ENCODE results near the gene WFIKKN2. TPM values are rescaled to one million over a fixed set of nuclear protein-coding genes. Genes with fewer than 3 reads are reported as not detected.

The WFIKKN2 gene
- total and polyA plus RNA-seq, 2 of the 13 experiments (the other 11 are each of a cell fraction or from before 2014, with no cell fraction given): not detected

DNA sequence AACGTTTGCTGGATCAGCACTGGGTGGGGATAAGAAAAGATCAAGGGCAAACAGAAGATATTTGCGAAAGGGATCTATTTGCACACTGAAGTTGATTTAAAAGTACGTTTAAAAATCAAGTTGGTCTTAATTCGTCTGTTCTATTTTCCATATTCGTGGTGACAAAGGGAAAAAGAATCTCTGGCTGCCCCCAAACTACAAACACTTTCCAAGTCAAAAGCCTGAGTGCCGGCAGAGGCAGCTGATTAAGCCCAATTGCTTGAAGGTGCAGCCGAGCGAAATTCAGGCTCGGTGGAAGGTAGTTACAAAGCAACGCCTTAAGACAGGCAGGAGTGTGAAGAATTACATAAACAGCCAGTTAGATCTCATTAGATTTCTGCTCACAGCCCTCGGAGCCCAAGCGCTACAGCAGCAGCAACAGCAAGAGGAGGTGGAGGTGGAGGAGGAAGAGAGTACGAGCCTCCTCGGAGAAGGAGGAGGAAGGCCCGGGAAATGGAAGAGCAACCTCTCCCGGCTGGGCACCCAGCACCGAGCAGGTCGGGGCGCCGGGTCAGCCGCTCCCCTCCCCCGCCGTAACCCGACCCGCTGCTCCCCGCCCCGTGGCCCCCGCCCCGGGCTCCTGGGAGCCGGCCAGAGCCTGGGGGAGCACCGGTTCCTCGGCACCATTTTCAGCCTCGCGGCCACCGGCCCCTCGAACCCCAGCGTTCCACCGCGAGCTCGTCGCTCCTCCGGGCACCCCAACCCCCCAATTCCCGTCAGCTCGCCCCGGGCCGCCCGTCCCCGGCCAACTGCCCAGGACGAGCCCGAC, 29.9 kb downstream of the WFIKKN2 start (continued):
- 0 out of 2 replicates have a peak, but pooled peaks have one; percentile 53 for TF ChIP-seq IRX3 (CRISPR knock-in tag; IDR thresholded peaks at IDR 0.05; ENCODE audit: borderline replicate concordance, low read depth)
- TF ChIP-seq NAIF1 (CRISPR knock-in tag; IDR thresholded peaks at IDR 0.05; ENCODE audit: borderline replicate concordance): no peak
- peak; percentile 54; the same call in 1 of the 2 replicates for TF ChIP-seq SIX1 (CRISPR knock-in tag; IDR thresholded peaks at IDR 0.05; ENCODE audit: borderline replicate concordance)
- TF ChIP-seq ERF (CRISPR knock-in tag; IDR thresholded peaks at IDR 0.05): peak; percentile 49; the same call in 1 of the 2 replicates
- no peak for TF ChIP-seq ZNF143 (CRISPR knock-in tag; IDR thresholded peaks at IDR 0.05)
- TF ChIP-seq, protein P1, sequence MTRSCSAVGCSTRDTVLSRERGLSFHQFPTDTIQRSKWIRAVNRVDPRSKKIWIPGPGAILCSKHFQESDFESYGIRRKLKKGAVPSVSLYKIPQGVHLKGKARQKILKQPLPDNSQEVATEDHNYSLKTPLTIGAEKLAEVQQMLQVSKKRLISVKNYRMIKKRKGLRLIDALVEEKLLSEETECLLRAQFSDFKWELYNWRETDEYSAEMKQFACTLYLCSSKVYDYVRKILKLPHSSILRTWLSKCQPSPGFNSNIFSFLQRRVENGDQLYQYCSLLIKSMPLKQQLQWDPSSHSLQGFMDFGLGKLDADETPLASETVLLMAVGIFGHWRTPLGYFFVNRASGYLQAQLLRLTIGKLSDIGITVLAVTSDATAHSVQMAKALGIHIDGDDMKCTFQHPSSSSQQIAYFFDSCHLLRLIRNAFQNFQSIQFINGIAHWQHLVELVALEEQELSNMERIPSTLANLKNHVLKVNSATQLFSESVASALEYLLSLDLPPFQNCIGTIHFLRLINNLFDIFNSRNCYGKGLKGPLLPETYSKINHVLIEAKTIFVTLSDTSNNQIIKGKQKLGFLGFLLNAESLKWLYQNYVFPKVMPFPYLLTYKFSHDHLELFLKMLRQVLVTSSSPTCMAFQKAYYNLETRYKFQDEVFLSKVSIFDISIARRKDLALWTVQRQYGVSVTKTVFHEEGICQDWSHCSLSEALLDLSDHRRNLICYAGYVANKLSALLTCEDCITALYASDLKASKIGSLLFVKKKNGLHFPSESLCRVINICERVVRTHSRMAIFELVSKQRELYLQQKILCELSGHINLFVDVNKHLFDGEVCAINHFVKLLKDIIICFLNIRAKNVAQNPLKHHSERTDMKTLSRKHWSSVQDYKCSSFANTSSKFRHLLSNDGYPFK (CRISPR knock-in tag; IDR thresholded peaks at IDR 0.05; ENCODE audit: borderline replicate concordance): no peak
- TF ChIP-seq ZSCAN9 (CRISPR knock-in tag; IDR thresholded peaks at IDR 0.05; ENCODE audit: borderline replicate concordance): 0 out of 2 replicates have a peak, but pooled peaks have one; percentile 21
- TF ChIP-seq HDAC6 (IDR thresholded peaks at IDR 0.05; ENCODE audit: low read depth, low read length): no peak
- TF ChIP-seq, protein P2, sequence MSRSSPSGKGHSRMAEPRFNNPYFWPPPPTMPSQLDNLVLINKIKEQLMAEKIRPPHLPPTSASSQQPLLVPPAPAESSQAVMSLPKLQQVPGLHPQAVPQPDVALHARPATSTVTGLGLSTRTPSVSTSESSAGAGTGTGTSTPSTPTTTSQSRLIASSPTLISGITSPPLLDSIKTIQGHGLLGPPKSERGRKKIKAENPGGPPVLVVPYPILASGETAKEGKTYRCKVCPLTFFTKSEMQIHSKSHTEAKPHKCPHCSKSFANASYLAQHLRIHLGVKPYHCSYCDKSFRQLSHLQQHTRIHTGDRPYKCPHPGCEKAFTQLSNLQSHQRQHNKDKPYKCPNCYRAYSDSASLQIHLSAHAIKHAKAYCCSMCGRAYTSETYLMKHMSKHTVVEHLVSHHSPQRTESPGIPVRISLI (CRISPR knock-in tag; IDR thresholded peaks at IDR 0.05; ENCODE audit: borderline replicate concordance): no peak
- TF ChIP-seq ZNF367 (CRISPR knock-in tag; IDR thresholded peaks at IDR 0.05; ENCODE audit: borderline replicate concordance): peak; percentile 86; the same call in 1 of the 2 replicates
- peak; percentile 47; the same call in 1 of the 2 replicates for TF ChIP-seq TARDBP (CRISPR knock-in tag; IDR thresholded peaks at IDR 0.05)
- TF ChIP-seq RBM39 (IDR thresholded peaks at IDR 0.05; ENCODE audit: low read depth, low read length, poor library complexity, severe bottlenecking): peak; percentile 21
- peak; percentile 82 for TF ChIP-seq HNF4A (CRISPR knock-in tag; IDR thresholded peaks at IDR 0.05)
- TF ChIP-seq ZFYVE20 (CRISPR knock-in tag; IDR thresholded peaks at IDR 0.05; ENCODE audit: borderline replicate concordance, low read depth): no peak
- TF ChIP-seq REL (CRISPR knock-in tag; conservative IDR thresholded peaks at IDR 0.05): 0 out of 2 replicates have a peak, but pooled peaks have one; percentile 39
- no peak; the same call in 1 of the 2 replicates for TF ChIP-seq BORCS8-MEF2B (CRISPR knock-in tag; IDR thresholded peaks at IDR 0.05)
- TF ChIP-seq KDM2A (CRISPR knock-in tag; IDR thresholded peaks at IDR 0.05; ENCODE audit: borderline replicate concordance, low read depth): no peak
- peak; percentile 68 for TF ChIP-seq KMT2B (CRISPR knock-in tag; IDR thresholded peaks at IDR 0.05)
- no peak for TF ChIP-seq SP4 (CRISPR knock-in tag; IDR thresholded peaks at IDR 0.05)
- TF ChIP-seq, protein P3, sequence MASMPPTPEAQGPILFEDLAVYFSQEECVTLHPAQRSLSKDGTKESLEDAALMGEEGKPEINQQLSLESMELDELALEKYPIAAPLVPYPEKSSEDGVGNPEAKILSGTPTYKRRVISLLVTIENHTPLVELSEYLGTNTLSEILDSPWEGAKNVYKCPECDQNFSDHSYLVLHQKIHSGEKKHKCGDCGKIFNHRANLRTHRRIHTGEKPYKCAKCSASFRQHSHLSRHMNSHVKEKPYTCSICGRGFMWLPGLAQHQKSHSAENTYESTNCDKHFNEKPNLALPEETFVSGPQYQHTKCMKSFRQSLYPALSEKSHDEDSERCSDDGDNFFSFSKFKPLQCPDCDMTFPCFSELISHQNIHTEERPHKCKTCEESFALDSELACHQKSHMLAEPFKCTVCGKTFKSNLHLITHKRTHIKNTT (CRISPR knock-in tag; IDR thresholded peaks at IDR 0.05): no peak
- TF ChIP-seq, protein P4, sequence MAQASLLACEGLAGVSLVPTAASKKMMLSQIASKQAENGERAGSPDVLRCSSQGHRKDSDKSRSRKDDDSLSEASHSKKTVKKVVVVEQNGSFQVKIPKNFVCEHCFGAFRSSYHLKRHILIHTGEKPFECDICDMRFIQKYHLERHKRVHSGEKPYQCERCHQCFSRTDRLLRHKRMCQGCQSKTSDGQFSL (CRISPR knock-in tag; IDR thresholded peaks at IDR 0.05): peak; percentile 73; the same call in 1 of the 2 replicates
- peak; percentile 56; the same call in 1 of the 2 replicates for TF ChIP-seq ISL2 (CRISPR knock-in tag; IDR thresholded peaks at IDR 0.05)
- TF ChIP-seq MEF2D (CRISPR knock-in tag; IDR thresholded peaks at IDR 0.05): no peak
- TF ChIP-seq SAFB2 (CRISPR knock-in tag; IDR thresholded peaks at IDR 0.05; ENCODE audit: borderline replicate concordance, low read depth): 0 out of 2 replicates have a peak, but pooled peaks have one; percentile 22
